ES-I3 (cell line): ENCODE results near the gene MLC1.

Source experiments
- H3K36me3 ChIP-seq: 2 replicates; pipeline ENCODE4 v1.6.1; 2013; ENCODE audit warnings: mild to moderate bottlenecking, low read length, control low read depth, moderate library complexity; ENCODE audit not compliant: insufficient read depth
- H3K4me1 ChIP-seq: 2 replicates; pipeline ENCODE4 v1.6.1; 2013; ENCODE audit warnings: mild to moderate bottlenecking, control low read depth, low read length; ENCODE audit not compliant: insufficient read depth
- H3K9ac ChIP-seq: 2 replicates; pipeline ENCODE4 v1.6.1; 2013; ENCODE audit warnings: low read depth, mild to moderate bottlenecking, low read length, moderate library complexity
- H3K9me3 ChIP-seq: 2 replicates; pipeline ENCODE4 v1.6.1; 2013; ENCODE audit warnings: mild to moderate bottlenecking, low read length, moderate library complexity; ENCODE audit not compliant: control insufficient read depth, insufficient read depth

MLC1 gene

GRCh38 chr22:50085211-50085972, at the start of gene MLC1:
Gene MLC1 (minus strand): TSS chr22:50085426. CDS start chr22:50084902, 524 bp downstream.
- Histone ChIP-seq H3K9me3 (no peaks in the 10 kb centered on the region), H3K4me1 (peaks cover 10% of the 10 kb centered on the region; the same call in 1 of the 2 replicates), H3K36me3 (no peaks in the 10 kb centered on the region; the same call in 1 of the 2 replicates), H3K9ac (no peak within 1 kb of the TSS)

GRCh38 chr22:50134481-50134880, 49.3 kb upstream of the MLC1 start:
- Histone ChIP-seq H3K9ac (no peak overlapping the region), H3K4me1 (no peaks in the 10 kb centered on the region), H3K36me3 (no peaks in the 10 kb centered on the region), H3K9me3 (no peaks in the 10 kb centered on the region; the same call in 1 of the 2 replicates)

- Histone ChIP-seq H3K4me1 (no peaks in the 10 kb centered on the region), H3K9ac (no peak overlapping the region), H3K36me3 (no peaks in the 10 kb centered on the region), H3K9me3 (no peaks in the 10 kb centered on the region; the same call in 1 of the 2 replicates)
Measured at GRCh38 chr22:50131894-50132293, 46.7 kb upstream of the MLC1 start.

GRCh38 chr22:50129121-50129736, 44.0 kb upstream of the MLC1 start:
- no peaks in the 10 kb centered on the region for H3K36me3 ChIP-seq
- no peaks in the 10 kb centered on the region for H3K4me1 ChIP-seq
- no peaks in the 10 kb centered on the region for H3K9me3 ChIP-seq
- no peak overlapping the region for H3K9ac ChIP-seq

- Histone ChIP-seq H3K4me1 (no peaks in the 10 kb centered on the region), H3K9me3 (peaks cover 4% of the 10 kb centered on the region), H3K36me3 (no peaks in the 10 kb centered on the region), H3K9ac (no peak overlapping the region)
Measured at GRCh38 chr22:50125029-50125428, 39.8 kb upstream of the MLC1 start.

GRCh38 chr22:50123119-50123518, 37.9 kb upstream of the MLC1 start:
- Histone ChIP-seq H3K9me3 (peaks cover 4% of the 10 kb centered on the region), H3K36me3 (no peaks in the 10 kb centered on the region), H3K9ac (no peak overlapping the region), H3K4me1 (peaks cover 7% of the 10 kb centered on the region; the same call in 1 of the 2 replicates)

GRCh38 chr22:50121202-50121740, 36.0 kb upstream of the MLC1 start:
- Histone ChIP-seq H3K36me3 (no peaks in the 10 kb centered on the region), H3K9ac (no peak overlapping the region), H3K9me3 (peaks cover 4% of the 10 kb centered on the region), H3K4me1 (peaks cover 7% of the 10 kb centered on the region; the same call in 1 of the 2 replicates)

GRCh38 chr22:50119768-50120251, 34.6 kb upstream of the MLC1 start:
- H3K9ac ChIP-seq = no peak overlapping the region
- peaks cover 7% of the 10 kb centered on the region; the same call in 1 of the 2 replicates for H3K4me1 ChIP-seq
- H3K9me3 ChIP-seq = peaks cover 4% of the 10 kb centered on the region
- no peaks in the 10 kb centered on the region for H3K36me3 ChIP-seq

- H3K9me3 ChIP-seq = peaks cover 4% of the 10 kb centered on the region
- peaks cover 10% of the 10 kb centered on the region; the same call in 1 of the 2 replicates for H3K4me1 ChIP-seq
- no peaks in the 10 kb centered on the region for H3K36me3 ChIP-seq
- H3K9ac ChIP-seq = no peak overlapping the region
Measured at GRCh38 chr22:50119169-50119767, 34.0 kb upstream of the MLC1 start.

- Histone ChIP-seq H3K9ac (no peak overlapping the region), H3K36me3 (no peaks in the 10 kb centered on the region), H3K4me1 (peaks cover 10% of the 10 kb centered on the region; the same call in 1 of the 2 replicates), H3K9me3 (peaks cover 4% of the 10 kb centered on the region)
Measured at GRCh38 chr22:50118557-50119168, 33.4 kb upstream of the MLC1 start.

GRCh38 chr22:50118129-50118528, 32.9 kb upstream of the MLC1 start:
- no peaks in the 10 kb centered on the region; the same call in 1 of the 2 replicates for H3K9me3 ChIP-seq
- H3K36me3 ChIP-seq = no peaks in the 10 kb centered on the region
- no peak overlapping the region for H3K9ac ChIP-seq
- H3K4me1 ChIP-seq = peaks cover 10% of the 10 kb centered on the region; the same call in 1 of the 2 replicates

- no peak overlapping the region for H3K9ac ChIP-seq
- H3K36me3 ChIP-seq = no peaks in the 10 kb centered on the region
- H3K9me3 ChIP-seq = no peaks in the 10 kb centered on the region
- peaks cover 10% of the 10 kb centered on the region; the same call in 1 of the 2 replicates for H3K4me1 ChIP-seq
Measured at GRCh38 chr22:50117168-50117762, 32.0 kb upstream of the MLC1 start.

GRCh38 chr22:50115693-50116092, 30.5 kb upstream of the MLC1 start:
- no peaks in the 10 kb centered on the region for H3K9me3 ChIP-seq
- H3K9ac ChIP-seq = no peak overlapping the region
- H3K36me3 ChIP-seq = no peaks in the 10 kb centered on the region
- peaks cover 15% of the 10 kb centered on the region; the same call in 1 of the 2 replicates for H3K4me1 ChIP-seq
